ENCODE data around the gene KRTAP4-1.
"Not testable (repeated sequence)": the region's sequence is repeated elsewhere in the genome, so short reads cannot be mapped to it uniquely, and the experiment has no call there.

Gene KRTAP4-1

DNA sequence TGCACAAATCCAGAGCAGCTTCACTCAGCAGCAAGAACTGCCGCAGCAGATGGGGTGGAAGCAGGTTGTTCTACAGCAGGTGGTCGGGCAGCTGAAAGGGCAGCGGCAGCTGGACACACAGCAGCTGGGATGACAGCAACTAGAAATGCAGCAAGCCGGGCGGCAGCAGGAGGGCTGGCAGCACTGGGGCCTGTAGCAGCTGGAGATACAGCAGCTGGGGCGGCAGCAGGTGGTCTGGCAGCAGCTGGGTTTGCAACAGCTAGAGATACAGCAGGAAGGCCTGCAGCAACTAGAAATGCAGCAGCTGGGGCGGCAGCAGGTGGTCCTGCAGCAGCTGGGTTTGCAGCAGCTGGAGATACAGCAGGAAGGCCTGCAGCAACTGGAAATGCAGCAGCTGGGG, 17.1 kb downstream of the KRTAP4-1 start:
- TF ChIP-seq TOX (CRISPR knock-in tag; IDR thresholded peaks at IDR 0.05; ENCODE audit: borderline replicate concordance) (no peak), CSRNP3 (CRISPR knock-in tag; IDR thresholded peaks at IDR 0.05) (no peak), ZNF565 (CRISPR knock-in tag; conservative IDR thresholded peaks at IDR 0.05; ENCODE audit: low read depth) (no peak), TSHZ2 (CRISPR knock-in tag; IDR thresholded peaks at IDR 0.05) (no peak), TCF4 (CRISPR knock-in tag; IDR thresholded peaks at IDR 0.05; ENCODE audit: borderline replicate concordance) (no peak), ZNF70 (CRISPR knock-in tag; IDR thresholded peaks at IDR 0.05) (no peak), ISL1 (CRISPR knock-in tag; IDR thresholded peaks at IDR 0.05) (no peak), BACH2 (CRISPR knock-in tag; IDR thresholded peaks at IDR 0.05; ENCODE audit: borderline replicate concordance) (no peak), CSDC2 (CRISPR knock-in tag; IDR thresholded peaks at IDR 0.05) (no peak), SNAI2 (CRISPR knock-in tag; IDR thresholded peaks at IDR 0.05) (no peak)
- ATAC-seq = no peak

DNA sequence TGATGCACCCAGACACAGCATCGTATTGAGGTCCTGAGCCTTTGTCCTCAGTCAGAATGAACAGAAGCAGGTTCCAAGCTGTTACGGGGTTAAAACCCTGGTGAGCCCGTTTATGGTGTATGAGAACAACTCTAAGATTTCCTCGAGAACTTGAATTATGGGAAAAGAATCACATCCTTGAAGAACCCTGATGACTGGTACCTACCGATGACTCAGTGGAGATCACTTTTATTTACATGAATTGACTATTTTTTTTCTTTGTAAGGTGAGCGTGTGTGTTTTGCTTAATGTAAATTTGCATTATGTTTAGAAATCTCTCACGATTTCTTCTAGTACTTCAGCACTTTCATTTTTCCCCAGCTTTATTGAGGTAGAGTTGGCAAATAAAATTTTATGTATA, 20.9 kb downstream of the KRTAP4-1 start:
- TF ChIP-seq GLIS3 (CRISPR knock-in tag; IDR thresholded peaks at IDR 0.05) (no peak), BACH2 (CRISPR knock-in tag; IDR thresholded peaks at IDR 0.05; ENCODE audit: borderline replicate concordance) (no peak), ZNF8 (CRISPR knock-in tag; IDR thresholded peaks at IDR 0.05) (no peak), PPARA (CRISPR knock-in tag; IDR thresholded peaks at IDR 0.05; ENCODE audit: borderline replicate concordance) (no peak), ESRRG (CRISPR knock-in tag; IDR thresholded peaks at IDR 0.05) (no peak), SNAI2 (CRISPR knock-in tag; IDR thresholded peaks at IDR 0.05) (no peak), TCF4 (CRISPR knock-in tag; IDR thresholded peaks at IDR 0.05; ENCODE audit: borderline replicate concordance) (no peak), ZFP3 (CRISPR knock-in tag; IDR thresholded peaks at IDR 0.05) (no peak), OSR1 (CRISPR knock-in tag; IDR thresholded peaks at IDR 0.05) (no peak), TOX (CRISPR knock-in tag; IDR thresholded peaks at IDR 0.05; ENCODE audit: borderline replicate concordance) (no peak), POU6F1 (CRISPR knock-in tag; IDR thresholded peaks at IDR 0.05; ENCODE audit: borderline replicate concordance, low read depth) (no peak)
- TF ChIP-seq, protein P1, sequence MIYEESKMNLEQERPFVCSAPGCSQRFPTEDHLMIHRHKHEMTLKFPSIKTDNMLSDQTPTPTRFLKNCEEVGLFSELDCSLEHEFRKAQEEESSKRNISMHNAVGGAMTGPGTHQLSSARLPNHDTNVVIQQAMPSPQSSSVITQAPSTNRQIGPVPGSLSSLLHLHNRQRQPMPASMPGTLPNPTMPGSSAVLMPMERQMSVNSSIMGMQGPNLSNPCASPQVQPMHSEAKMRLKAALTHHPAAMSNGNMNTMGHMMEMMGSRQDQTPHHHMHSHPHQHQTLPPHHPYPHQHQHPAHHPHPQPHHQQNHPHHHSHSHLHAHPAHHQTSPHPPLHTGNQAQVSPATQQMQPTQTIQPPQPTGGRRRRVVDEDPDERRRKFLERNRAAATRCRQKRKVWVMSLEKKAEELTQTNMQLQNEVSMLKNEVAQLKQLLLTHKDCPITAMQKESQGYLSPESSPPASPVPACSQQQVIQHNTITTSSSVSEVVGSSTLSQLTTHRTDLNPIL (CRISPR knock-in tag; IDR thresholded peaks at IDR 0.05; ENCODE audit: low read depth) = no peak
- ATAC-seq = no peak

GRCh38 chr17:41160648-41161047, 24.1 kb downstream of the KRTAP4-1 start, which contains the start of gene KRTAP4-4:
Gene KRTAP4-4, minus strand, starts transcription at chr17:41160748. Its CDS starts 57 bp downstream, at chr17:41160691.
- ATAC-seq = no peak
- no peak for TF ChIP-seq OSR1 (CRISPR knock-in tag; IDR thresholded peaks at IDR 0.05)
- TF ChIP-seq ZNF8 (CRISPR knock-in tag; IDR thresholded peaks at IDR 0.05) = no peak

DNA sequence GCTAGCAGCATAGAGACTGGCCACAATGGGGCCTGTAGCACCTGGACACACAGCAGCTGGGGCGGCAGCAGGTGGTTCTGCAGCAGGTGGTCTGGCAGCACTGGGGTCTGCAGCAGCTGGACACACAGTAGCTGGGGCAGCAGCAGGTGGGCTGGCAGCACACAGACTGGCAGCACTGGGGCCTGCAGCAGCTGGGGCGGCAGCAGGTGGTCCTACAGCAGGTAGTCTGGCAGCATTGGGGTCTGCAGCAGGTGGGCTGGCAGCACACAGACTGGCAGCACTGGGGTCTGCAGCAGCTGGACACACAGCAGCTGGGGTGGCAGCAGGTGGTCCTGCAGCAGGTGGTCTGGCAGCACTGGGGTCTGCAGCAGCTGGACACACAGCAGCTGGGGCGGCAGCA, 24.5 kb downstream of the KRTAP4-1 start:
- not testable (repeated sequence) for ATAC-seq

GRCh38 chr17:41153856-41154255, 30.9 kb downstream of the KRTAP4-1 start:
- no peak for ATAC-seq
- no peak for TF ChIP-seq ZFP30 (CRISPR knock-in tag; IDR thresholded peaks at IDR 0.05)
- no peak for TF ChIP-seq GLIS3 (CRISPR knock-in tag; IDR thresholded peaks at IDR 0.05)
- no peak for TF ChIP-seq POU6F1 (CRISPR knock-in tag; IDR thresholded peaks at IDR 0.05; ENCODE audit: borderline replicate concordance, low read depth)
- TF ChIP-seq ZNF70 (CRISPR knock-in tag; IDR thresholded peaks at IDR 0.05) = no peak
- no peak for TF ChIP-seq ZC3H10 (CRISPR knock-in tag; IDR thresholded peaks at IDR 0.05)
- TF ChIP-seq OSR1 (CRISPR knock-in tag; IDR thresholded peaks at IDR 0.05) = no peak
- no peak for TF ChIP-seq ZNF8 (CRISPR knock-in tag; IDR thresholded peaks at IDR 0.05)
- no peak for TF ChIP-seq ZFP3 (CRISPR knock-in tag; IDR thresholded peaks at IDR 0.05)

All from SK-N-SH treated with all-trans-retinoic acid at 6 μM for 48 hours (cell line).